PFSK-1 (cell line): ENCODE measurements around the gene ATL2.

Source experiments
- FOXP2 ChIP-seq: optimal IDR thresholded peaks from 2 replicates; pipeline ENCODE3; 2011; ENCODE audit warnings: borderline replicate concordance, control low read depth, inconsistent platforms; ENCODE audit not compliant: insufficient read depth; ENCODE audit errors: extremely low read length, extremely low read depth
- POLR2AphosphoS5 ChIP-seq: IDR thresholded peaks from 2 replicates; pipeline ENCODE4 v1.6.1; 2012; ENCODE audit warnings: low read depth, mild to moderate bottlenecking, control low read depth, low read length, moderate library complexity
- REST ChIP-seq, 2 experiments: IDR thresholded peaks; 2 replicates each; pipeline versions ENCODE4 v1.6.1 to v1.8.0; 2011 to 2012; ENCODE audit warnings: low read depth in 2 of 2, low read length in 2 of 2, control low read depth in 1 of 2, inconsistent platforms in 1 of 2, mild to moderate bottlenecking in 1 of 2, moderate library complexity in 1 of 2; ENCODE audit not compliant: insufficient read depth in 1 of 2
- SIN3A ChIP-seq: IDR thresholded peaks from 2 replicates; pipeline ENCODE4 v1.6.1; 2012; ENCODE audit warnings: mild to moderate bottlenecking, low read length, moderate library complexity, borderline replicate concordance; ENCODE audit not compliant: insufficient read depth
- TAF1 ChIP-seq: IDR thresholded peaks from 2 replicates; pipeline ENCODE4 v1.6.1; 2012; ENCODE audit warnings: low read length, control low read depth, borderline replicate concordance; ENCODE audit not compliant: insufficient read depth

ATL2 gene

GRCh38 chr2:38263293-38263692 lies 113.8 kb downstream of the ATL2 start:
- TF ChIP-seq REST (IDR thresholded peaks at IDR 0.05; ENCODE audit: insufficient read depth in 1 of 2, low read depth in 2 of 2, low read length in 2 of 2) (no peak), FOXP2 (no peak), SIN3A (no peak), POLR2AphosphoS5 (no peak), TAF1 (no peak)

- TF ChIP-seq SIN3A (no peak), POLR2AphosphoS5 (no peak), REST (IDR thresholded peaks at IDR 0.05; ENCODE audit: insufficient read depth in 1 of 2, low read depth in 2 of 2, low read length in 2 of 2) (no peak), TAF1 (no peak), FOXP2 (no peak)
Measured at GRCh38 chr2:38262069-38262871, 114.8 kb downstream of the ATL2 start.

- TF ChIP-seq SIN3A (no peak), FOXP2 (no peak), REST (IDR thresholded peaks at IDR 0.05; ENCODE audit: insufficient read depth in 1 of 2, low read depth in 2 of 2, low read length in 2 of 2) (no peak), POLR2AphosphoS5 (no peak), TAF1 (no peak)
Measured at GRCh38 chr2:38261569-38262068, 115.5 kb downstream of the ATL2 start.

- TF ChIP-seq REST (IDR thresholded peaks at IDR 0.05; ENCODE audit: insufficient read depth in 1 of 2, low read depth in 2 of 2, low read length in 2 of 2), result no peak
- TF ChIP-seq FOXP2, result no peak
- no peak for TF ChIP-seq SIN3A
- no peak for TF ChIP-seq TAF1
- TF ChIP-seq POLR2AphosphoS5, result no peak
Measured at GRCh38 chr2:38260972-38261371, 116.1 kb downstream of the ATL2 start.

GRCh38 chr2:38260469-38260868 lies 116.6 kb downstream of the ATL2 start:
- TF ChIP-seq FOXP2 (no peak), TAF1 (no peak), POLR2AphosphoS5 (no peak), REST (IDR thresholded peaks at IDR 0.05; ENCODE audit: insufficient read depth in 1 of 2, low read depth in 2 of 2, low read length in 2 of 2) (no peak), SIN3A (no peak)
